ENCODE measurements around the gene CHST7.
A peak's percentile ranks its signal among the peaks of the same experiment; 100 is the strongest.

CHST7 gene

GRCh38 chrX:46554942-46555341 is 18.6 kb upstream of the CHST7 start:
- Histone ChIP-seq H3K4me1 (ENCODE audit: insufficient read depth, low read length) (no peaks in the 10 kb centered on the region), H3K4me3 (ENCODE audit: low read length) (no peak overlapping the region), H3K36me3 (ENCODE audit: insufficient read depth, low read length) (no peaks in the 10 kb centered on the region), H3K9me3 (ENCODE audit: low read length) (no peaks in the 10 kb centered on the region), H2AFZ (ENCODE audit: low read depth, low read length) (no peak overlapping the region), H3K27me3 (ENCODE audit: insufficient read depth, low read length) (no peaks in the 10 kb centered on the region)

GRCh38 chrX:46559062-46559461 is 14.5 kb upstream of the CHST7 start:
- no peaks in the 10 kb centered on the region for H3K27me3 ChIP-seq (ENCODE audit: insufficient read depth, low read length)
- no peaks in the 10 kb centered on the region for H3K36me3 ChIP-seq (ENCODE audit: insufficient read depth, low read length)
- H2AFZ ChIP-seq (ENCODE audit: low read depth, low read length) = no peak overlapping the region
- no peaks in the 10 kb centered on the region for H3K4me1 ChIP-seq (ENCODE audit: insufficient read depth, low read length)
- H3K4me3 ChIP-seq (ENCODE audit: low read length) = no peak overlapping the region
- H3K9me3 ChIP-seq (ENCODE audit: low read length) = no peaks in the 10 kb centered on the region

- no peaks in the 10 kb centered on the region for H3K36me3 ChIP-seq (ENCODE audit: insufficient read depth, low read length)
- H3K9me3 ChIP-seq (ENCODE audit: low read length) = no peaks in the 10 kb centered on the region
- no peak overlapping the region for H2AFZ ChIP-seq (ENCODE audit: low read depth, low read length)
- no peaks in the 10 kb centered on the region for H3K27me3 ChIP-seq (ENCODE audit: insufficient read depth, low read length)
- H3K4me3 ChIP-seq (ENCODE audit: low read length) = no peak overlapping the region
- no peaks in the 10 kb centered on the region for H3K4me1 ChIP-seq (ENCODE audit: insufficient read depth, low read length)
Measured at GRCh38 chrX:46561824-46562657, 11.5 kb upstream of the CHST7 start.

GRCh38 chrX:46567388-46567787 is 6.2 kb upstream of the CHST7 start:
- Histone ChIP-seq H3K4me3 (ENCODE audit: low read length) (no peak overlapping the region), H3K4me1 (ENCODE audit: insufficient read depth, low read length) (no peaks in the 10 kb centered on the region), H3K36me3 (ENCODE audit: insufficient read depth, low read length) (no peaks in the 10 kb centered on the region), H3K27me3 (ENCODE audit: insufficient read depth, low read length) (peaks cover 3% of the 10 kb centered on the region), H2AFZ (ENCODE audit: low read depth, low read length) (no peak overlapping the region), H3K9me3 (ENCODE audit: low read length) (no peaks in the 10 kb centered on the region)

- no peaks in the 10 kb centered on the region for H3K4me1 ChIP-seq (ENCODE audit: insufficient read depth, low read length)
- no peak overlapping the region for H2AFZ ChIP-seq (ENCODE audit: low read depth, low read length)
- no peaks in the 10 kb centered on the region for H3K36me3 ChIP-seq (ENCODE audit: insufficient read depth, low read length)
- no peaks in the 10 kb centered on the region for H3K9me3 ChIP-seq (ENCODE audit: low read length)
- H3K27me3 ChIP-seq (ENCODE audit: insufficient read depth, low read length) = peaks cover 3% of the 10 kb centered on the region
- H3K4me3 ChIP-seq (ENCODE audit: low read length) = no peak overlapping the region
Measured at GRCh38 chrX:46569621-46570020, 3.9 kb upstream of the CHST7 start.

GRCh38 chrX:46571423-46572339 is 1.9 kb upstream of the CHST7 start:
- Histone ChIP-seq H3K27me3 (ENCODE audit: insufficient read depth, low read length) (peaks cover 6% of the 10 kb centered on the region), H3K9me3 (ENCODE audit: low read length) (no peaks in the 10 kb centered on the region), H2AFZ (ENCODE audit: low read depth, low read length) (no peak overlapping the region), H3K4me1 (ENCODE audit: insufficient read depth, low read length) (peaks cover 13% of the 10 kb centered on the region), H3K4me3 (ENCODE audit: low read length) (no peak overlapping the region), H3K36me3 (ENCODE audit: insufficient read depth, low read length) (no peaks in the 10 kb centered on the region)

- Histone ChIP-seq H3K36me3 (ENCODE audit: insufficient read depth, low read length) (no peaks in the 10 kb centered on the region), H3K4me1 (ENCODE audit: insufficient read depth, low read length) (peaks cover 13% of the 10 kb centered on the region), H2AFZ (ENCODE audit: low read depth, low read length) (no peak overlapping the region), H3K9me3 (ENCODE audit: low read length) (no peaks in the 10 kb centered on the region), H3K4me3 (ENCODE audit: low read length) (no peak overlapping the region), H3K27me3 (ENCODE audit: insufficient read depth, low read length) (peaks cover 6% of the 10 kb centered on the region)
Measured at GRCh38 chrX:46572340-46572936, 1.1 kb upstream of the CHST7 start.

GRCh38 chrX:46573892-46574773 is 568 bp downstream of the CHST7 start:
- H2AFZ ChIP-seq (ENCODE audit: low read depth, low read length) = peak overlapping the region; percentile 26
- no peaks in the 10 kb centered on the region for H3K9me3 ChIP-seq (ENCODE audit: low read length)
- peak overlapping the region; percentile 54 for H3K4me3 ChIP-seq (ENCODE audit: low read length)
- no peaks in the 10 kb centered on the region for H3K36me3 ChIP-seq (ENCODE audit: insufficient read depth, low read length)
- H3K27me3 ChIP-seq (ENCODE audit: insufficient read depth, low read length) = peaks cover 6% of the 10 kb centered on the region
- H3K4me1 ChIP-seq (ENCODE audit: insufficient read depth, low read length) = peaks cover 13% of the 10 kb centered on the region

GRCh38 chrX:46574774-46575381 is 1.3 kb downstream of the CHST7 start:
- H3K36me3 ChIP-seq (ENCODE audit: insufficient read depth, low read length) = no peaks in the 10 kb centered on the region
- H2AFZ ChIP-seq (ENCODE audit: low read depth, low read length) = peak overlapping the region; percentile 72
- H3K27me3 ChIP-seq (ENCODE audit: insufficient read depth, low read length) = peaks cover 6% of the 10 kb centered on the region
- H3K4me3 ChIP-seq (ENCODE audit: low read length) = peak overlapping the region; percentile 54
- H3K9me3 ChIP-seq (ENCODE audit: low read length) = no peaks in the 10 kb centered on the region
- peaks cover 13% of the 10 kb centered on the region for H3K4me1 ChIP-seq (ENCODE audit: insufficient read depth, low read length)

GRCh38 chrX:46575586-46575985 is 2.0 kb downstream of the CHST7 start:
- peak overlapping the region; percentile 54 for H3K4me3 ChIP-seq (ENCODE audit: low read length)
- no peaks in the 10 kb centered on the region for H3K9me3 ChIP-seq (ENCODE audit: low read length)
- no peaks in the 10 kb centered on the region for H3K36me3 ChIP-seq (ENCODE audit: insufficient read depth, low read length)
- H3K27me3 ChIP-seq (ENCODE audit: insufficient read depth, low read length) = peaks cover 6% of the 10 kb centered on the region
- peaks cover 13% of the 10 kb centered on the region for H3K4me1 ChIP-seq (ENCODE audit: insufficient read depth, low read length)
- H2AFZ ChIP-seq (ENCODE audit: low read depth, low read length) = peak overlapping the region; percentile 5

- peaks cover 13% of the 10 kb centered on the region for H3K4me1 ChIP-seq (ENCODE audit: insufficient read depth, low read length)
- H2AFZ ChIP-seq (ENCODE audit: low read depth, low read length) = peak overlapping the region; percentile 5
- H3K9me3 ChIP-seq (ENCODE audit: low read length) = no peaks in the 10 kb centered on the region
- H3K4me3 ChIP-seq (ENCODE audit: low read length) = peak overlapping the region; percentile 54
- peaks cover 6% of the 10 kb centered on the region for H3K27me3 ChIP-seq (ENCODE audit: insufficient read depth, low read length)
- no peaks in the 10 kb centered on the region for H3K36me3 ChIP-seq (ENCODE audit: insufficient read depth, low read length)
Measured at GRCh38 chrX:46575991-46576392, 2.4 kb downstream of the CHST7 start.

GRCh38 chrX:46576458-46576857 is 2.9 kb downstream of the CHST7 start:
- Histone ChIP-seq H3K4me3 (ENCODE audit: low read length) (peak overlapping the region; percentile 54), H3K27me3 (ENCODE audit: insufficient read depth, low read length) (peaks cover 6% of the 10 kb centered on the region), H3K9me3 (ENCODE audit: low read length) (no peaks in the 10 kb centered on the region), H3K36me3 (ENCODE audit: insufficient read depth, low read length) (no peaks in the 10 kb centered on the region), H3K4me1 (ENCODE audit: insufficient read depth, low read length) (peaks cover 13% of the 10 kb centered on the region), H2AFZ (ENCODE audit: low read depth, low read length) (no peak overlapping the region)

Measured in neuron (in vitro differentiated cells).